Body of pancreas (tissue), 4 donors: ENCODE results near the gene EPHB1.

ENCODE experiments used
- POLR2A ChIP-seq, 3 donors: fragments of 450-650 bp; IDR thresholded peaks; one replicate each; pipeline ENCODE4 v1.6.1; 2016; ENCODE audit warnings: antibody characterized with exemption in 3 of 3, mild to moderate bottlenecking in 2 of 3
- TF ChIP-seq, protein P1 (sequence below), 7 experiments: fragments of 450-650 bp in 4 of 7; fragments of 200-600 bp in 3 of 7; sonication (generic) in 3 of 7; IDR thresholded peaks; one replicate each; pipeline ENCODE4 v1.5.1; 2016 to 2019; ENCODE audit warnings: antibody characterized with exemption in 7 of 7

DNA sequence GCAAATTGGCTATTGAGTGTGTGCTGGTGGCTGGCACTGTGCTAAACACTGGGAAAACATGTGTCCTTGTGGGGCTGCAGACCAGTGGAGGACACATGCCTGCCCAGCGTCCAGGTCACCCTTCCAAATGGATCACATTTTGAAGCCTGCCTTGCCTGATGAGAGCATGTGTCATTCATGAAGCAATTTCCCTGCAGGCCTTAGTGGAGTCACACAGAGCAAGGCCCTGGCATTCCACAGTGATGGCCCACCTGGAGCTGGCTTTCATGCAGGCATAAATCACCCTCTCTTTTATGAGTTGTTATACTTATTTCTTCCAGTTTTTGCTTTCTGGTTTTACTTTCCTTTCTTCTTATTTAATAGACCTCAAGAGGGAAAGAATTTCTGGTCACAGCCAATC, 219.5 kb downstream of the EPHB1 start:
- TF ChIP-seq, protein P1, sequence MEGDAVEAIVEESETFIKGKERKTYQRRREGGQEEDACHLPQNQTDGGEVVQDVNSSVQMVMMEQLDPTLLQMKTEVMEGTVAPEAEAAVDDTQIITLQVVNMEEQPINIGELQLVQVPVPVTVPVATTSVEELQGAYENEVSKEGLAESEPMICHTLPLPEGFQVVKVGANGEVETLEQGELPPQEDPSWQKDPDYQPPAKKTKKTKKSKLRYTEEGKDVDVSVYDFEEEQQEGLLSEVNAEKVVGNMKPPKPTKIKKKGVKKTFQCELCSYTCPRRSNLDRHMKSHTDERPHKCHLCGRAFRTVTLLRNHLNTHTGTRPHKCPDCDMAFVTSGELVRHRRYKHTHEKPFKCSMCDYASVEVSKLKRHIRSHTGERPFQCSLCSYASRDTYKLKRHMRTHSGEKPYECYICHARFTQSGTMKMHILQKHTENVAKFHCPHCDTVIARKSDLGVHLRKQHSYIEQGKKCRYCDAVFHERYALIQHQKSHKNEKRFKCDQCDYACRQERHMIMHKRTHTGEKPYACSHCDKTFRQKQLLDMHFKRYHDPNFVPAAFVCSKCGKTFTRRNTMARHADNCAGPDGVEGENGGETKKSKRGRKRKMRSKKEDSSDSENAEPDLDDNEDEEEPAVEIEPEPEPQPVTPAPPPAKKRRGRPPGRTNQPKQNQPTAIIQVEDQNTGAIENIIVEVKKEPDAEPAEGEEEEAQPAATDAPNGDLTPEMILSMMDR (IDR thresholded peaks at IDR 0.05), result no peak
- no peak for TF ChIP-seq POLR2A (IDR thresholded peaks at IDR 0.05)
